Measurements from ENCODE around the gene SERPINF2.

GRCh38 chr17:1753767-1754429 lies 11.2 kb downstream of the SERPINF2 start:
- TF ChIP-seq CTCF (IDR thresholded peaks at IDR 0.05) (no peak), POLR2A (IDR thresholded peaks at IDR 0.05) (no peak)
